ENCODE results near the gene SP2.

Gene SP2

DNA sequence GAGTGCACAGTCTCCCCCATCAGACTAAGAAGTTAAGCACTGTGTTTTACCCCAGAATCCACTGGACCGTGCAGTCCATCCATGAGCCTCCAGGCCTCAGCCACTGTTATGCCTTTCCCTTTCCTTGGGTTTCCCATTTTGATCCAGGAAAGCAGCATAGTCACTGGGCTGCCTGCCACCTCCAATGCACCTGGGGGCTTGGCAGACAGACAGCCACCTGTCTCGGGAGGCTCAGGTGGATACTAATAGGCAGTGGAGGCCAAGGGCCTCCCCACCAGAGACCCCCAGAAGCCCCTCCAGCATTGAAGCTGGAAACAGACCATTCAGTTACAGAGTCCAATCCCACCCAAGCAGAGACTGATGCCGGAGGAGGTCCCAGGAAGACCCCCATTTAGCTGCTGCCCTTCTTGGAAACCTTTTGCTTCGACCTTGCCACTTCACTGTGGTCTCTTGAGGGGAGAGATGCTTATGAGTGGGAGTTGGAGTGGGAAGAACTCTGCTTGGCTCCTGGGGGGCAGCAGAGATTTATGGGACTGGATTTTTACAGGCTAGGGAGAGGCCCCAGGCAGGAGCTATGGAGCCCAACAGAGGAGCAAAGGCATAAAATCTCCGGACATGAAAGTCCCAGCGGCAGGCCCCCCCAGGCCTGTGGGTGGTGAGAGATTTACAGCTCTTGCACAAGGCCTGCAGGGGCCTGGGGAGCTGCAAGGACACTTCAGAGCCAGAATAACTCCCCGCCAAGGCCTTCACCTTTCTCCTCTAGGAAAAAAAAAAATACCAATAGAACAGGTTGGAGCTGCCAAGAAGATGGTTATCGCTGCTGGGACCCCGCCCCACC is 12.2 kb upstream of the SP2 start:
- TF ChIP-seq, protein P1, sequence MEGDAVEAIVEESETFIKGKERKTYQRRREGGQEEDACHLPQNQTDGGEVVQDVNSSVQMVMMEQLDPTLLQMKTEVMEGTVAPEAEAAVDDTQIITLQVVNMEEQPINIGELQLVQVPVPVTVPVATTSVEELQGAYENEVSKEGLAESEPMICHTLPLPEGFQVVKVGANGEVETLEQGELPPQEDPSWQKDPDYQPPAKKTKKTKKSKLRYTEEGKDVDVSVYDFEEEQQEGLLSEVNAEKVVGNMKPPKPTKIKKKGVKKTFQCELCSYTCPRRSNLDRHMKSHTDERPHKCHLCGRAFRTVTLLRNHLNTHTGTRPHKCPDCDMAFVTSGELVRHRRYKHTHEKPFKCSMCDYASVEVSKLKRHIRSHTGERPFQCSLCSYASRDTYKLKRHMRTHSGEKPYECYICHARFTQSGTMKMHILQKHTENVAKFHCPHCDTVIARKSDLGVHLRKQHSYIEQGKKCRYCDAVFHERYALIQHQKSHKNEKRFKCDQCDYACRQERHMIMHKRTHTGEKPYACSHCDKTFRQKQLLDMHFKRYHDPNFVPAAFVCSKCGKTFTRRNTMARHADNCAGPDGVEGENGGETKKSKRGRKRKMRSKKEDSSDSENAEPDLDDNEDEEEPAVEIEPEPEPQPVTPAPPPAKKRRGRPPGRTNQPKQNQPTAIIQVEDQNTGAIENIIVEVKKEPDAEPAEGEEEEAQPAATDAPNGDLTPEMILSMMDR (IDR thresholded peaks at IDR 0.05; ENCODE audit: low read depth, low read length), result no peak
- H3K4me3 ChIP-seq (replicated peaks in 1 of 2; ENCODE audit: low read depth in 2 of 2, low read length in 2 of 2), result no peak overlapping the region
- no peak for DNase-seq (ENCODE audit: low read depth in 2 of 2)

DNA sequence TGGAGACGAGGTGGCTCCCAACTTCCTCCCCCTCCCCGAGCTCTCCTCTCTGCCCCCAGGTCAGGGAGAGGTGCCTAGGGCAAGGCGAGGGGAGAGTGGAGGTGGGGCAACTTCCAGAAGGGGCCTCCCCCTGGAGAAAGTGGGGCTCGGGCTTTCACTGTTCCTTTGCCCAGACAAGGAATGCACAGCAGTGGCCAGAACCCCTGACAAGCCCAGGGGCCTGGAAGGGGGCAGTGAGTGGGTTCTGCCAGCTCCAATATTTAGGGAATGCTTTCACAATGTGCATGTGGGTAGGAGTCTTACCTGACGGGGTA is 11.7 kb upstream of the SP2 start:
- no peak for DNase-seq (ENCODE audit: low read depth in 2 of 2)
- TF ChIP-seq, protein P1 (IDR thresholded peaks at IDR 0.05; ENCODE audit: low read depth, low read length), result no peak
- H3K4me3 ChIP-seq (replicated peaks in 1 of 2; ENCODE audit: low read depth in 2 of 2, low read length in 2 of 2), result no peak overlapping the region

DNA sequence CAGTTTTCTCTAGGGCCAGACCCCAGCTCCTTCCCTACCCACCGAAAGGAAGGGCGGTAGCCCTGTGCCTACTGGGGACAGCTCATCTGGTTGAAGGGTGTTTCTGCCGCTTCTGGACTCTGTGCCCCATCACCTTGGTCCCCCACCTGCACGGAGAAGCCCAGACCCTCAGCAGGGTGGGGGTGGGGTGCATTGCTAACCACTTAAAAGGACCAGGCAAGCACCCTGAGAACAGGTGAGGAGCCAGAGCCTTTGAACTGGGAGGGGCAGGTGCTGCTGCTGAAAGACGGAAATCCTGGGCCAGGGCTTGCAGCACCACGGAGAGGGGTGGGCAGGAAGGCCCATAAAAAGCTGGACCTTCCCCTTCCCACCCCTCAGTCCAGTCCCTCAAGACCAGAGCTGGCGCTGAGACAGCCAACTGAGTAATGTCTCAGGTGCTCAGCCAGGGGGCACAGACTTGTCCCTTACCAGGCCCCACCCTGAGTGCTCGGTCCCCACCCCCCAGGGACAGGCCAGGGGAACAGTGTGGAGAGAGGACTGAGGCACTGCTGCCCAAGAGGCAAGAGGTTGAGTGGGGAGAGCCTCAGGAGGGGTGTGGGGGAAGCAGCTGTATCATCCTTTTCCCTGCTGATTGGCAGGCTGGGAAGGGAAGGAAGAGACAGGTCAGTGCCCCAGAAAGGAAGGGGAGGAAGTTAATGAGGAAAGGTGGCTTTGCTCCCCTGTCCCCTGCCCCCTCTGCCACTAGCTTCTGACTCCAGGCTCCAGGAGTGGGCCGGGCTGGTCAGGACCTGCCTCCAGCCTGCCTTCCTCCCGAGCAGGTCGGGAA is 10.9 kb upstream of the SP2 start:
- no peak for DNase-seq (ENCODE audit: low read depth in 2 of 2)
- H3K4me3 ChIP-seq (replicated peaks in 1 of 2; ENCODE audit: low read depth in 2 of 2, low read length in 2 of 2), result no peak overlapping the region
- TF ChIP-seq, protein P1 (IDR thresholded peaks at IDR 0.05; ENCODE audit: low read depth, low read length), result no peak

DNA sequence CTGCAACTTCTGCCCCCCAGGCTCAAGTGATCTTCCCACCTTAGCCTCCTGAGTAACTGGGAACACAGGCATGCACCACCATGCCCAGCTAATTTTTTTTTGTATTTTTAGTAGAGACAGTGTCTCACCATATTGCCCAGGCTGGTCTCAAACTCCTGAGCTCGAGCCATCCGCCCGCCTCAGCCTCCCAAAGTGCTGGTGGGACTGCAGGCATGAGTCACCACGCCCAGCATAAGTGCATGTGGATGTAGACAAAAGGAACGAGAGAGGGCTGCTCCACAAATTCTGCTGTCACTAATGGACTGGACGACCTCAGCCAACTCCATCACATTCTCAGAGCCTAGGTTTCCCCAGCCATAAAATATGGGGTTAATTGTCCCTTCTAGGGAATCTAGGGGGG is 7.7 kb upstream of the SP2 start:
- TF ChIP-seq, protein P1 (IDR thresholded peaks at IDR 0.05; ENCODE audit: low read depth, low read length), result no peak
- no peak for DNase-seq (ENCODE audit: low read depth in 2 of 2)
- no peak overlapping the region for H3K4me3 ChIP-seq (replicated peaks in 1 of 2; ENCODE audit: low read depth in 2 of 2, low read length in 2 of 2)

DNA sequence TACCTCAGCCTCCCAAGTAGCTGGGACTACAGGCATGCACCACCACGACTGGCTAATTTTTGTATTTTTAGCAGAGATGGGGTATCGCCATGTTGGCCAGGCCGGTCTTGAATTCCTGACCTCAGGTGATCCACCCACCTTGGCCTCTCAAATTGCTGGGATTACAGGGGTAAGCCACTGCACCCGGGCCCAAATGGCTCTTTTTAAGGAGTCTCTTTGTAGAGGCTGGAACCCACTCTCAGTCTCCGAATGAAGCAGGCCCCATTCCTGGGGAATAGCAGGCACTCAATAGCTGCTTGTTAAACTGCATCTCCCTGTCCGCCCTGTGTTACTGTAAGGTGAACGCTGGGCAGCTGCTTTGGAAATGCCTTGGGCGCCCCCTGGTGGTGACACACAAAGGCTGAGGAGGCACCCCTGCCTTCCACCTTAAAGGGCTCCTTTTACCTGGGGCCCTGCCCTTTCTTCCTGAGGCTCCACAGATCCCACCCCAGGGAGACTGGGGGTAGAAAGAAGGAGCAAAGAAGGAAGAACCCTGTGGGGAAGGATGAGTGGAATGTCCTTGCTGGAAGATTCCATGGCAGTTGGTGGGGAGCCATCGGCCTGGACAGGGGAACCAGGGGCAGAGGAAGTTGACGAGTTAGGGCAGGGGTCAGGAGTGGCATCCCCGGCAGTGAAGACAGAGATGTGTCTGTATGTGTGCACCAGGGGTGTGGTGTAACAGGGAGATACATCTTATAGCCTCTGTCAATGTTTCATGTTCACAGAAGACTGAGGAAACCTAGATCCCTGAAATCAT is 6.1 kb upstream of the SP2 start:
- TF ChIP-seq, protein P1 (IDR thresholded peaks at IDR 0.05; ENCODE audit: low read depth, low read length), result peak; percentile 95
- no peak overlapping the region for H3K4me3 ChIP-seq (replicated peaks in 1 of 2; ENCODE audit: low read depth in 2 of 2, low read length in 2 of 2)

DNA sequence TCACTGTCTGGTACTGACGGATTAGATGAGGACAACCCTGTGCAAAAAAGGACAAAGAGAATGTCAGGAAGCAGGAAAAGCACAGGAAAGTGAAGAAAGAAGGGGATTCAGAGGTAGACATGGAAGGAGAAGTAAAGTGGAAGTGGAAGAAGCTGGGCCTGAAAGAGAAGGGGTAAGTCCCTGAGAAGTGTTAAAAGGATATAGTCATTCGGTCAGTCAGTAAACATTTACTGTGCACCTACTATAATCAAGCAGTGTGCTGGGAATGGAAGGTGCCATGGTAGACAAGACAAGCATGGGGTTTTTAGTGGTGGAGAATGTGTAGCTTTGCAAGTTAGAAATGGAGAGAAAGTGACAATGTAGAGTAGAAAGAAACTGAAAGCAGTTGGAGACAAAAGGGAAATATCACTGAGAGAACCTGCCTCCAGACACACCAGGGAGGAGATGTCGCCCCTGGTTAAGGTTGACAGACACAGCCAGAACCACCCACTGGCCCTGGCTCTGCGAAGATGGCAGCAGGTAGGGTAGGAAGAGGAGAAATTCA is 4.4 kb upstream of the SP2 start:
- H3K4me3 ChIP-seq (replicated peaks in 1 of 2; ENCODE audit: low read depth in 2 of 2, low read length in 2 of 2), result no peak overlapping the region
- TF ChIP-seq, protein P1 (IDR thresholded peaks at IDR 0.05; ENCODE audit: low read depth, low read length), result no peak
- no peak for DNase-seq (ENCODE audit: low read depth in 2 of 2)

More for the DNA sequence above, 6.1 kb upstream of the SP2 start:
- peak; percentile 86 to 88 for DNase-seq (ENCODE audit: low read depth in 2 of 2)
